ENCODE data around the gene SSB. TPM values are rescaled to one million over a fixed set of nuclear protein-coding genes. Genes with fewer than 3 reads are reported as not detected.
"Not testable (repeated sequence)": the region's sequence is repeated elsewhere in the genome, so short reads cannot be mapped to it uniquely, and the experiment has no call there.

The SSB gene
- total and polyA plus RNA-seq, 2 donors (not counting 1 experiment from before 2014, with no cell fraction given): 17.7 to 81.3 TPM

- peaks cover 10 to 58% of the 10 kb centered on the region in 2 experiments for H3K36me3 ChIP-seq (replicated peaks in 1 of 2; ENCODE audit: control extremely low read depth in 1 of 2, control insufficient read depth in 1 of 2, extremely low read depth in 1 of 2, insufficient read depth in 2 of 2, low read length in 1 of 2)
- intact Hi-C loops (cut with micrococcal nuclease): no loop called here
- H3K27me3 ChIP-seq (replicated peaks in 1 of 4; ENCODE audit: control extremely low read depth in 1 of 4, control insufficient read depth in 3 of 4, insufficient read depth in 4 of 4, low read length in 3 of 4): no peaks in the 10 kb centered on the region
- ChIA-PET POLR2A (no interaction called here), CTCF (no interaction called here)
- TF ChIP-seq, protein P1, sequence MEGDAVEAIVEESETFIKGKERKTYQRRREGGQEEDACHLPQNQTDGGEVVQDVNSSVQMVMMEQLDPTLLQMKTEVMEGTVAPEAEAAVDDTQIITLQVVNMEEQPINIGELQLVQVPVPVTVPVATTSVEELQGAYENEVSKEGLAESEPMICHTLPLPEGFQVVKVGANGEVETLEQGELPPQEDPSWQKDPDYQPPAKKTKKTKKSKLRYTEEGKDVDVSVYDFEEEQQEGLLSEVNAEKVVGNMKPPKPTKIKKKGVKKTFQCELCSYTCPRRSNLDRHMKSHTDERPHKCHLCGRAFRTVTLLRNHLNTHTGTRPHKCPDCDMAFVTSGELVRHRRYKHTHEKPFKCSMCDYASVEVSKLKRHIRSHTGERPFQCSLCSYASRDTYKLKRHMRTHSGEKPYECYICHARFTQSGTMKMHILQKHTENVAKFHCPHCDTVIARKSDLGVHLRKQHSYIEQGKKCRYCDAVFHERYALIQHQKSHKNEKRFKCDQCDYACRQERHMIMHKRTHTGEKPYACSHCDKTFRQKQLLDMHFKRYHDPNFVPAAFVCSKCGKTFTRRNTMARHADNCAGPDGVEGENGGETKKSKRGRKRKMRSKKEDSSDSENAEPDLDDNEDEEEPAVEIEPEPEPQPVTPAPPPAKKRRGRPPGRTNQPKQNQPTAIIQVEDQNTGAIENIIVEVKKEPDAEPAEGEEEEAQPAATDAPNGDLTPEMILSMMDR (IDR thresholded peaks at IDR 0.05): no peak
- TF ChIP-seq EZH2 (IDR thresholded peaks at IDR 0.05; ENCODE audit: borderline replicate concordance, insufficient read depth, low read depth, low read length, poor library complexity, severe bottlenecking): no peak
- Mint-ChIP-seq H3K4me3 (no peak overlapping the region), H3K9me3 (ENCODE audit: insufficient read depth) (no peaks in the 10 kb centered on the region), H3K27ac (no peak overlapping the region), H3K27me3 (no peaks in the 10 kb centered on the region), H3K4me1 (no peaks in the 10 kb centered on the region)
- H3K4me1 ChIP-seq (ENCODE audit: control insufficient read depth in 2 of 2, insufficient read depth in 2 of 2, low read length in 2 of 2): no peaks in the 10 kb centered on the region
- no peak for ATAC-seq (ENCODE audit: low read depth)
- WGBS (ENCODE audit: insufficient coverage): no CpG with 5 or more reads among the region's 1 CpG
- H3K79me2 ChIP-seq (ENCODE audit: control insufficient read depth, insufficient read depth, low read length): peaks cover 20% of the 10 kb centered on the region
- no peak overlapping the region for H3K9ac ChIP-seq (ENCODE audit: low read length)
- no peaks in the 10 kb centered on the region for H3K9me3 ChIP-seq (ENCODE audit: control extremely low read depth in 1 of 3, control insufficient read depth in 2 of 3, insufficient read depth in 1 of 3, low read length in 2 of 3)
- no peak overlapping the region for H3K27ac ChIP-seq (ENCODE audit: low read length in 2 of 2)
- no peak overlapping the region for H2AFZ ChIP-seq (ENCODE audit: insufficient read depth, low read depth, low read length, poor library complexity, severe bottlenecking)
- peaks cover 4% of the 10 kb centered on the region for H4K20me1 ChIP-seq (ENCODE audit: control insufficient read depth, insufficient read depth, low read length, poor library complexity, severe bottlenecking)
- H3K4me3 ChIP-seq (ENCODE audit: control extremely low read depth in 1 of 5, extremely low read depth in 1 of 5, insufficient read depth in 1 of 5, low read depth in 2 of 5, low read length in 4 of 5): no peak overlapping the region
- DNase-seq: no peak
- no peak overlapping the region for H3K4me2 ChIP-seq (replicated peaks; ENCODE audit: low read depth, low read length, poor library complexity, severe bottlenecking)
Measured at GRCh38 chr2:169815849-169816248, 17.2 kb downstream of the SSB start.

DNA sequence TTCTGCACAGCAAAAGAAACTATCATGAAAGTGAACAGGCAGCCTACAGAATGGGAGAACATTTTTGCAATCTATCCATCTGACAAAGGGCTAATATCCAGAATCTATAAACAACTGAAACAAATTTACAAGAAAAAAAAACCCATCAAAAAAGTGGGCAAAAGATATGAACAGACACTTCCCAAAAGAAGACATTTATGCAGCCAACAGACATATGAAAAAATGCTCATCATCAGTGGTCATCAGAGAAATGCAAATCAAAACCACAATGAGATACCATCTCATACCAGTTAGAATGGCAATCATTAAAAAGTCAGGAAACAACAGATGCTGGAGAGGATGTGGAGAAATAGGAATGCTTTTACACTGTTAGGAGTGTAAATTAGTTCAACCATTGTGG, 18.3 kb downstream of the SSB start:
- DNase-seq; H3K27ac ChIP-seq (ENCODE audit: low read length in 2 of 2); H2AFZ ChIP-seq (ENCODE audit: insufficient read depth, low read depth, low read length, poor library complexity, severe bottlenecking); H4K20me1 ChIP-seq (ENCODE audit: control insufficient read depth, insufficient read depth, low read length, poor library complexity, severe bottlenecking); intact Hi-C loops (cut with micrococcal nuclease); ATAC-seq (ENCODE audit: low read depth); H3K9me3 Mint-ChIP-seq (ENCODE audit: insufficient read depth); H3K4me3 Mint-ChIP-seq; H3K9ac ChIP-seq (ENCODE audit: low read length); H3K4me1 ChIP-seq (ENCODE audit: control insufficient read depth in 2 of 2, insufficient read depth in 2 of 2, low read length in 2 of 2); H3K4me1 Mint-ChIP-seq; H3K9me3 ChIP-seq (ENCODE audit: control extremely low read depth in 1 of 3, control insufficient read depth in 2 of 3, insufficient read depth in 1 of 3, low read length in 2 of 3); H3K4me3 ChIP-seq (ENCODE audit: control extremely low read depth in 1 of 5, extremely low read depth in 1 of 5, insufficient read depth in 1 of 5, low read depth in 2 of 5, low read length in 4 of 5); CTCF ChIA-PET; H3K27me3 ChIP-seq (replicated peaks in 1 of 4; ENCODE audit: control extremely low read depth in 1 of 4, control insufficient read depth in 3 of 4, insufficient read depth in 4 of 4, low read length in 3 of 4); H3K4me2 ChIP-seq (replicated peaks; ENCODE audit: low read depth, low read length, poor library complexity, severe bottlenecking); H3K27me3 Mint-ChIP-seq; POLR2A ChIA-PET: not testable (repeated sequence)
- peaks cover 28% of the 10 kb centered on the region for H3K79me2 ChIP-seq (ENCODE audit: control insufficient read depth, insufficient read depth, low read length)
- peaks cover 10 to 51% of the 10 kb centered on the region in 2 experiments for H3K36me3 ChIP-seq (replicated peaks in 1 of 2; ENCODE audit: control extremely low read depth in 1 of 2, control insufficient read depth in 1 of 2, extremely low read depth in 1 of 2, insufficient read depth in 2 of 2, low read length in 1 of 2)
- H3K27ac Mint-ChIP-seq: peak overlapping the region; percentile 20

GRCh38 chr2:169817369-169817768, 18.7 kb downstream of the SSB start:
- H3K4me1 Mint-ChIP-seq; H3K4me1 ChIP-seq (ENCODE audit: control insufficient read depth in 2 of 2, insufficient read depth in 2 of 2, low read length in 2 of 2); H3K9me3 Mint-ChIP-seq (ENCODE audit: insufficient read depth); H3K27me3 ChIP-seq (replicated peaks in 1 of 4; ENCODE audit: control extremely low read depth in 1 of 4, control insufficient read depth in 3 of 4, insufficient read depth in 4 of 4, low read length in 3 of 4); intact Hi-C loops (cut with micrococcal nuclease); H3K9ac ChIP-seq (ENCODE audit: low read length); H3K9me3 ChIP-seq (ENCODE audit: control extremely low read depth in 1 of 3, control insufficient read depth in 2 of 3, insufficient read depth in 1 of 3, low read length in 2 of 3); H4K20me1 ChIP-seq (ENCODE audit: control insufficient read depth, insufficient read depth, low read length, poor library complexity, severe bottlenecking); H3K27ac Mint-ChIP-seq; POLR2A ChIA-PET; ATAC-seq (ENCODE audit: low read depth); H2AFZ ChIP-seq (ENCODE audit: insufficient read depth, low read depth, low read length, poor library complexity, severe bottlenecking); CTCF ChIA-PET; DNase-seq; H3K27ac ChIP-seq (ENCODE audit: low read length in 2 of 2); H3K27me3 Mint-ChIP-seq; H3K4me3 Mint-ChIP-seq; H3K4me2 ChIP-seq (replicated peaks; ENCODE audit: low read depth, low read length, poor library complexity, severe bottlenecking); H3K4me3 ChIP-seq (ENCODE audit: control extremely low read depth in 1 of 5, extremely low read depth in 1 of 5, insufficient read depth in 1 of 5, low read depth in 2 of 5, low read length in 4 of 5): not testable (repeated sequence)
- Histone ChIP-seq H3K36me3 (replicated peaks in 1 of 2; ENCODE audit: control extremely low read depth in 1 of 2, control insufficient read depth in 1 of 2, extremely low read depth in 1 of 2, insufficient read depth in 2 of 2, low read length in 1 of 2) (peaks cover 10 to 47% of the 10 kb centered on the region in 2 experiments), H3K79me2 (ENCODE audit: control insufficient read depth, insufficient read depth, low read length) (peaks cover 28% of the 10 kb centered on the region)
- no CpG with 5 or more reads among the region's 6 CpGs for whole genome bisulfite sequencing (ENCODE audit: insufficient coverage)

Data from B cell (primary cell).